HG02678 (cell line): ENCODE results near the gene KLC1.

ENCODE experiments used
- ATAC-seq: cut with Tn5 transposase; IDR thresholded peaks from one replicate; pipeline ENCODE4 v1.9.1; 2021; ENCODE audit warnings: mild to moderate bottlenecking, moderate library complexity; ENCODE audit not compliant: unreplicated experiment

Gene KLC1

GRCh38 chr14:103702497-103703432 lies 73.8 kb downstream of the KLC1 start:
- ATAC-seq, result no peak

GRCh38 chr14:103703433-103704385 lies 74.7 kb downstream of the KLC1 start:
- ATAC-seq, result no peak

GRCh38 chr14:103704708-103705107 lies 75.7 kb downstream of the KLC1 start:
- ATAC-seq, result no peak

- ATAC-seq, result no peak
Measured at GRCh38 chr14:103705118-103705503, 76.1 kb downstream of the KLC1 start.

DNA sequence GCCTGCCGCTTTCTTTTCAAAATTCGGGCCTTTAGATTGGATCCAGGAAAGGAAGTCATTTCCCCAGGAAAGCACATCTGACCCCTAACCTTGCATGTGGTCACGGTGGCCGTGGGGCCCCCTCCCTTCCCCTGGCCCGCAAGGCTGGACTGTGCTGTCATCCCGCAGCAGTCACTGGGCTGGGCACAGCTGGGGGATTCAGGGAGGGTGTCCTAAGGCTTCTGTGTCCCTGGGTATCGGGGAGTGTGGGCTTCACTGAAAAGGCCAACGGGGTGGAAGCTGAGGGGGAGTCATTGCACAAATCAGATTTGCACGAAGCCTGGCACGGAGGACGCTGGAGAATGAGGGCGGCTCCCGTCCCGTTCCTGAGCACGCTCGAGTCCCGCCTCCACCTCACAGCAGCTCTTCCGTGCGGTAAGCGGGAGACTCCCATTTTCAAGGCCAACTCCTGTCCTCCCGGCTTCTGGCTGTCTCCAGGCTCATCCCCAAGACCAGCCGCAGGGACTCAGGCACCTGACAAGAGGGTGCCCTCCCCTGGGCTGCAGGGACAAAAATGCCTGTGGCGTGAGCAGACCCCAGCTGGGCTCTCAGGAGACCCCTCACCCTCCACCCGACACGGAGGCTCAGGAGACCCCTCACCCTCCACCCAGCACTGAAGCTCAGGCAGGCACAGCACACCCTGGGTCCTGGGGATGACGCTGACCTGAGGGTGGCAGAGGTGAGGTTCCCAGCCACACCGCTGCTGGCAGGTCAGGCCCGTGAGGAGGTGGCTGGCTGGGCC lies 76.7 kb downstream of the KLC1 start:
- no peak for ATAC-seq

- ATAC-seq, result no peak
Measured at GRCh38 chr14:103706551-103707328, 77.7 kb downstream of the KLC1 start.

- no peak for ATAC-seq
Measured at GRCh38 chr14:103707329-103708263, 78.6 kb downstream of the KLC1 start.

GRCh38 chr14:103708750-103709187 lies 79.8 kb downstream of the KLC1 start:
- no peak for ATAC-seq

GRCh38 chr14:103709814-103710213 lies 80.8 kb downstream of the KLC1 start:
- no peak for ATAC-seq

DNA sequence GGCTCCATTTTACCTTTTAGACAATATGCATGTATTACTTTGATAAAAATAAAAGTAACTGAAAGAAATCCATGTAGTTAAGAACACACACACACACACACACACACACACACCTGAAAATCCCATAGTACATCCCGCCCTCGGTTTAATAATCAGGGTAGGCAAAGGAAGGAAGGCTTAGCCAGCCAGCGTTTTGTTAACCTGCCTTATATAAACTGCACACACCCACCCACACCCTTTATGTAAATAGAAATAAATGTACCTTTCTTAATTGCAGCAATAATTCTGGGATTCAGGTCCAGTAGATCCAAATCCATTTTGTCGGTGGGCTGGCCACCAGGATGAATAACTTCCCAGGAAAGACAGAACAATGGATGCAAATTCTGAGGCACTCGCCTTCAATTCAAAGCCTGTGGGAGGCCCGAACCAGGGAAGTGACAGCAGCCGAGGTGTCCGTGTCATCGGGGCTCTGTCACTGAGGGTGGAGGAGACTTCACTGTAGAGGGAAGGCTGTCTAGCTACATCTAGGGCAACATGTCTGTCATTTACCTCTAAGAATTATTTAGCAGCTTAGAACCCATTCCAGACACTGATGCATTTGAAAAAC lies 81.9 kb downstream of the KLC1 start:
- no peak for ATAC-seq

GRCh38 chr14:103711516-103712431 lies 82.8 kb downstream of the KLC1 start:
- no peak for ATAC-seq

GRCh38 chr14:103712633-103713247 lies 83.7 kb downstream of the KLC1 start:
- no peak for ATAC-seq

- ATAC-seq, result no peak
Measured at GRCh38 chr14:103713304-103714062, 84.5 kb downstream of the KLC1 start.

GRCh38 chr14:103714063-103714724 lies 85.2 kb downstream of the KLC1 start:
- no peak for ATAC-seq

- ATAC-seq, result peak; percentile 92
Measured at GRCh38 chr14:103715052-103716000, 86.3 kb downstream of the KLC1 start, which contains the start of the genes XRCC3 and ZFYVE21. Gene XRCC3, minus strand, starts transcription at chr14:103715451. Its CDS starts 4,364 bp downstream, at chr14:103711087. Gene ZFYVE21, plus strand, starts transcription at chr14:103715810. Its CDS starts 32 bp downstream, at chr14:103715842.
